Mesothelial cell of epicardium (in vitro differentiated cells): ENCODE measurements around the gene TRIM42. TPM values are rescaled to one million over a fixed set of nuclear protein-coding genes. Genes with fewer than 3 reads are reported as not detected.

ENCODE experiments used
- DNase-seq, 2 experiments: peaks; one replicate each; pipeline ENCODE4 v3.0.0; 2021; ENCODE audit warnings: low spot score in 2 of 2; ENCODE audit not compliant: unreplicated experiment in 2 of 2
- H3K27ac Mint-ChIP-seq: 2 replicates; pipeline ENCODE4 v1.8.0; 2021; ENCODE audit warnings: mixed read lengths
- H3K27me3 Mint-ChIP-seq: 2 replicates; pipeline ENCODE4 v1.8.0; 2021; ENCODE audit warnings: low read depth, mixed read lengths
- H3K36me3 Mint-ChIP-seq: 2 replicates; pipeline ENCODE4 v1.8.0; 2021; ENCODE audit warnings: mixed read lengths
- H3K4me1 Mint-ChIP-seq: 2 replicates; pipeline ENCODE4 v1.8.0; 2021; ENCODE audit warnings: mixed read lengths
- H3K4me3 Mint-ChIP-seq: 2 replicates; pipeline ENCODE4 v1.8.0; 2021; ENCODE audit warnings: mild to moderate bottlenecking, moderate library complexity, mixed read lengths
- H3K9me3 Mint-ChIP-seq: 2 replicates; pipeline ENCODE4 v1.8.0; 2021; ENCODE audit warnings: mixed read lengths
- CTCF ChIP-seq: fragments of 200-600 bp; sonication (generic); IDR thresholded peaks from one replicate; pipeline ENCODE4 v1.5.0; 2021; ENCODE audit warnings: antibody characterized with exemption; ENCODE audit not compliant: unreplicated experiment
- total RNA-seq: library from RNA; stranded (reverse); gene quantifications from 3 replicates; pipeline ENCODE4 v1.2.1, GENCODE V29; 2021

TRIM42 gene
- total RNA-seq, 1 donor from 2014 or later = not detected

GRCh38 chr3:140748171-140748570, 70.3 kb downstream of the TRIM42 start:
- Mint-ChIP-seq H3K27me3 (peaks cover 72% of the 10 kb centered on the region), H3K9me3 (peaks cover 7% of the 10 kb centered on the region), H3K4me1 (peaks cover 7% of the 10 kb centered on the region), H3K4me3 (no peak overlapping the region), H3K27ac (no peak overlapping the region), H3K36me3 (no peaks in the 10 kb centered on the region)
- DNase-seq = no peak
- TF ChIP-seq CTCF = no peak

- DNase-seq = no peak
- Mint-ChIP-seq H3K36me3 (no peaks in the 10 kb centered on the region), H3K27me3 (peaks cover 71% of the 10 kb centered on the region), H3K4me1 (peaks cover 7% of the 10 kb centered on the region), H3K4me3 (no peak overlapping the region), H3K9me3 (peaks cover 7% of the 10 kb centered on the region), H3K27ac (no peak overlapping the region)
- TF ChIP-seq CTCF = no peak
Observed at GRCh38 chr3:140748903-140749302, 71.0 kb downstream of the TRIM42 start.
